HCT116 (cell line): ENCODE data around the gene LTBP1. TPM values are rescaled to one million over a fixed set of nuclear protein-coding genes. Genes with fewer than 3 reads are reported as not detected.

Source experiments
- ATAC-seq: fragments of 200-7000 bp; cut with Tn5 transposase; 2 replicates; pipeline ENCODE4 v1.9.1; 2020; ENCODE audit warnings: mild to moderate bottlenecking, moderate library complexity
- BruUV-seq: library from RNA; stranded (reverse); fragments of 400-500 nt; replicated peaks from 2 replicates; lab custom pipeline; 2021; lab: Mats Ljungman, UMichigan
- CTCF ChIA-PET: fragments of 300-600 bp; sonication (Branson Sonifier 250); formaldehyde crosslinking; loops from one replicate; lab custom pipeline; 2021; ENCODE audit warnings: antibody characterized with exemption; lab: Charles Lee
- POLR2A ChIA-PET: fragments of 300-600, 350-600 bp; sonication (Branson Sonifier 250); formaldehyde crosslinking; loops from one replicate; lab custom pipeline; 2021; ENCODE audit warnings: antibody characterized with exemption; lab: Charles Lee
- RAD21 ChIA-PET, 2 experiments: fragments of 300-600 bp; sonication (Branson Sonifier 250); formaldehyde crosslinking; loops; one replicate each; lab custom pipeline; 2023; ENCODE audit warnings: low total read pairs in 2 of 2; ENCODE audit not compliant: uncharacterized antibody in 2 of 2, unreplicated experiment in 2 of 2, low non-redundant PET in 1 of 2; lab: Charles Lee
- DNase-seq: peaks from one replicate; pipeline ENCODE4 v3.0.0-alpha.2; 2010; ENCODE audit warnings: low read depth, low spot score
- H2AFZ ChIP-seq: fragments of 200-600 bp; shearing (Covaris generic), sonication (generic); 2 replicates; pipeline ENCODE4 v1.6.1; 2017; ENCODE audit warnings: low read depth, mixed run types, mixed read lengths, antibody characterized with exemption, low read length; ENCODE audit not compliant: poor library complexity, severe bottlenecking
- H3K27ac ChIP-seq: 2 replicates; pipeline ENCODE4 v1.5.1; 2012; ENCODE audit warnings: low read depth, low read length
- H3K27me3 ChIP-seq: fragments of 200-600 bp; sonication (generic); 2 replicates; pipeline ENCODE4 v1.6.1; 2016; ENCODE audit warnings: mixed run types, low read length, mixed read lengths; ENCODE audit not compliant: insufficient read depth
- H3K36me3 ChIP-seq, 2 experiments: fragments of 200-500 bp in 1 of 2; fragments of 200-600 bp in 1 of 2; sonication (Bioruptor generic) in 1 of 2; sonication (generic) in 1 of 2; 2 replicates each; pipeline versions ENCODE4 v1.5.1 to v1.6.1; 2014 to 2016; ENCODE audit warnings: low read length in 2 of 2, inconsistent platforms in 1 of 2, mixed read lengths in 1 of 2, mixed run types in 1 of 2; ENCODE audit not compliant: insufficient read depth in 2 of 2, control insufficient read depth in 1 of 2
- H3K4me1 ChIP-seq, 2 experiments: fragments of 200-600 bp in 1 of 2; sonication (generic) in 1 of 2; 2 replicates each; pipeline versions ENCODE4 v1.5.1 to v1.6.1; 2012 to 2017; ENCODE audit warnings: low read length in 2 of 2, inconsistent platforms in 1 of 2, mild to moderate bottlenecking in 1 of 2, mixed read lengths in 1 of 2, mixed run types in 1 of 2, moderate library complexity in 1 of 2; ENCODE audit not compliant: insufficient read depth in 2 of 2, control insufficient read depth in 1 of 2
- H3K4me2 ChIP-seq: fragments of 200-600 bp; sonication (generic); 2 replicates; pipeline ENCODE4 v1.6.1; 2017; ENCODE audit warnings: mixed run types, low read length, mixed read lengths
- H3K4me3 ChIP-seq, 2 experiments: fragments of 200-600 bp in 1 of 2; sonication (generic) in 1 of 2; replicated peaks in 1 of 2; 2 replicates each; pipeline ENCODE4 v1.5.1; 2011 to 2016; ENCODE audit warnings: low read length in 2 of 2, control low read depth in 1 of 2, low read depth in 1 of 2, mild to moderate bottlenecking in 1 of 2, mixed read lengths in 1 of 2, mixed run types in 1 of 2
- H3K79me2 ChIP-seq: fragments of 200-600 bp; sonication (generic); 2 replicates; pipeline ENCODE4 v1.6.1; 2017; ENCODE audit warnings: mild to moderate bottlenecking, mixed run types, low read length, moderate library complexity, mixed read lengths; ENCODE audit not compliant: insufficient read depth
- H3K9ac ChIP-seq: fragments of 200-600 bp; sonication (generic); 2 replicates; pipeline ENCODE4 v1.6.1; 2016; ENCODE audit warnings: low read length, mixed read lengths
- H3K9me2 ChIP-seq: fragments of 200-600 bp; sonication (generic), shearing (Covaris generic); 2 replicates; pipeline ENCODE4 v1.6.1; 2017; ENCODE audit warnings: mixed run types, mild to moderate bottlenecking, moderate library complexity; ENCODE audit not compliant: insufficient read depth
- H3K9me3 ChIP-seq, 2 experiments: fragments of 200-500 bp in 1 of 2; fragments of 200-600 bp in 1 of 2; sonication (Bioruptor generic) in 1 of 2; sonication (generic) in 1 of 2; 2 replicates each; pipeline ENCODE4 v1.6.1; 2014 to 2017; ENCODE audit warnings: low read length in 2 of 2, mixed read lengths in 2 of 2, inconsistent platforms in 1 of 2, low read depth in 1 of 2, mild to moderate bottlenecking in 1 of 2, mixed run types in 1 of 2, moderate library complexity in 1 of 2; ENCODE audit not compliant: control insufficient read depth in 1 of 2, insufficient read depth in 1 of 2
- H4K20me1 ChIP-seq: fragments of 200-600 bp; sonication (generic), shearing (Covaris generic); 2 replicates; pipeline ENCODE4 v1.6.1; 2017; ENCODE audit warnings: mixed run types, mild to moderate bottlenecking, moderate library complexity; ENCODE audit not compliant: insufficient read depth
- ATF3 ChIP-seq: IDR thresholded peaks from 2 replicates; pipeline ENCODE4 v1.6.1; 2012
- CBX3 ChIP-seq: IDR thresholded peaks from 2 replicates; pipeline ENCODE4 v1.6.1; 2012; ENCODE audit warnings: low read depth
- CEBPB ChIP-seq: IDR thresholded peaks from 2 replicates; pipeline ENCODE4 v1.6.1; 2012; ENCODE audit warnings: low read depth
- CTCF ChIP-seq, 3 experiments: fragments of 200-600 bp in 1 of 3; sonication (generic) in 1 of 3; IDR thresholded peaks in 2 of 3; conservative IDR thresholded peaks in 1 of 3; 2 replicates each; pipeline ENCODE4 v1.5.1; 2012 to 2017; ENCODE audit warnings: low read depth in 2 of 3, low read length in 2 of 3, antibody characterized with exemption in 1 of 3, borderline replicate concordance in 1 of 3, control low read depth in 1 of 3, mild to moderate bottlenecking in 1 of 3, mixed read lengths in 1 of 3, mixed run types in 1 of 3, moderate library complexity in 1 of 3; ENCODE audit not compliant: insufficient read depth in 1 of 3
- EGR1 ChIP-seq: IDR thresholded peaks from 2 replicates; pipeline ENCODE4 v1.6.1; 2012; ENCODE audit warnings: low read depth
- ELF1 ChIP-seq: IDR thresholded peaks from 2 replicates; pipeline ENCODE4 v1.6.1; 2012; ENCODE audit warnings: low read depth, borderline replicate concordance
- EZH2phosphoT487 ChIP-seq: fragments of 200-600 bp; IDR thresholded peaks from 2 replicates; pipeline ENCODE4 v1.6.1; 2018; ENCODE audit warnings: antibody characterized with exemption, borderline replicate concordance
- FOSL1 ChIP-seq: IDR thresholded peaks from 2 replicates; pipeline ENCODE4 v1.6.1; 2012; ENCODE audit warnings: low read depth
- JUND ChIP-seq: IDR thresholded peaks from 2 replicates; pipeline ENCODE4 v1.6.1; 2012
- MAX ChIP-seq: IDR thresholded peaks from 2 replicates; pipeline ENCODE4 v1.6.1; 2012
- POLR2A ChIP-seq: IDR thresholded peaks from 2 replicates; pipeline ENCODE4 v1.7.0; 2011; ENCODE audit warnings: borderline replicate concordance; ENCODE audit not compliant: insufficient read depth, insufficient read length; ENCODE audit errors: extremely low read depth
- POLR2AphosphoS5 ChIP-seq: IDR thresholded peaks from 2 replicates; pipeline ENCODE4 v1.6.1; 2011; ENCODE audit warnings: mild to moderate bottlenecking, low read depth, low read length, moderate library complexity
- RAD21 ChIP-seq: IDR thresholded peaks from 2 replicates; pipeline ENCODE4 v1.6.1; 2012; ENCODE audit warnings: low read depth, mild to moderate bottlenecking
- REST ChIP-seq: IDR thresholded peaks from 2 replicates; pipeline ENCODE4 v1.6.1; 2012; ENCODE audit warnings: low read depth
- SIN3A ChIP-seq: IDR thresholded peaks from 2 replicates; pipeline ENCODE4 v1.6.1; 2012; ENCODE audit warnings: low read depth
- SRF ChIP-seq: IDR thresholded peaks from 2 replicates; pipeline ENCODE4 v1.6.1; 2012; ENCODE audit warnings: low read depth
- YY1 ChIP-seq: IDR thresholded peaks from 2 replicates; pipeline ENCODE4 v1.6.1; 2011; ENCODE audit warnings: low read length, low read depth, moderate library complexity, mild to moderate bottlenecking; ENCODE audit not compliant: insufficient replicate concordance; ENCODE audit errors: extremely low read depth
- ZBTB33 ChIP-seq: IDR thresholded peaks from 2 replicates; pipeline ENCODE4 v1.6.1; 2011; ENCODE audit warnings: mild to moderate bottlenecking, low read length, moderate library complexity; ENCODE audit not compliant: insufficient replicate concordance; ENCODE audit errors: extremely low read depth
- ZFX ChIP-seq: fragments of 450-650 bp; IDR thresholded peaks from 2 replicates; pipeline ENCODE4 v1.6.1; 2017
- ZNF274 ChIP-seq: fragments of 200-500 bp; sonication (Bioruptor generic); IDR thresholded peaks from 2 replicates; pipeline ENCODE4 v1.6.1; 2014; ENCODE audit warnings: mild to moderate bottlenecking, low read depth, low read length, inconsistent platforms
- intact Hi-C: fragments of 100-400 bp; cut with micrococcal nuclease; formaldehyde crosslinking; loops from 2 replicates; pipeline ENCODE4 v1.10.0; 2022
- total RNA-seq: library from RNA; stranded (reverse); gene quantifications from one replicate; pipeline ENCODE4 v1.2.1, GENCODE V29; 2021; ENCODE audit not compliant: unreplicated experiment

Gene LTBP1
- total RNA-seq, 1 experiment from 2014 or later: 5.1 TPM

GRCh38 chr2:33391529-33392255 is 444.9 kb downstream of the LTBP1 start:
- Histone ChIP-seq H3K27ac (no peak overlapping the region), H3K4me1 (no peaks in the 10 kb centered on the region), H3K27me3 (no peaks in the 10 kb centered on the region), H2AFZ (no peak overlapping the region), H3K79me2 (no peaks in the 10 kb centered on the region), H3K36me3 (no peaks in the 10 kb centered on the region), H3K9me3 (no peaks in the 10 kb centered on the region), H3K4me2 (no peak overlapping the region), H4K20me1 (no peaks in the 10 kb centered on the region), H3K4me3 (no peak overlapping the region), H3K9me2 (no peaks in the 10 kb centered on the region), H3K9ac (no peak overlapping the region)
- no peak for DNase-seq
- no peak for TF ChIP-seq SIN3A
- no peak for TF ChIP-seq SRF
- no peak for TF ChIP-seq ELF1
- TF ChIP-seq MAX: no peak
- TF ChIP-seq CBX3: no peak
- TF ChIP-seq POLR2AphosphoS5: no peak
- no peak for TF ChIP-seq ZFX
- no peak for TF ChIP-seq ATF3
- TF ChIP-seq ZNF274: no peak
- no peak for TF ChIP-seq FOSL1
- TF ChIP-seq ZBTB33: no peak
- no peak for TF ChIP-seq JUND
- TF ChIP-seq RAD21: no peak
- no peak for TF ChIP-seq CTCF (IDR thresholded peaks at IDR 0.05 in 2 of 3, conservative IDR thresholded peaks at IDR 0.05 in 1 of 3; ENCODE audit: borderline replicate concordance in 1 of 3, insufficient read depth in 1 of 3, low read depth in 2 of 3, low read length in 2 of 3)
- TF ChIP-seq REST: no peak
- TF ChIP-seq EZH2phosphoT487: no peak
- TF ChIP-seq EGR1: no peak
- TF ChIP-seq POLR2A: no peak
- TF ChIP-seq YY1: no peak
- TF ChIP-seq CEBPB: no peak
- CTCF ChIA-PET: interaction anchor here (0.7 kb wide), 1 partner anchor 9 kb away, joined by 3 read pairs; no protein-coding TSS in a partner anchor
- intact Hi-C loops: no loop called here
- RAD21 ChIA-PET: no interaction called here
- no TSS peak for BruUV-seq
- POLR2A ChIA-PET: no interaction called here
- ATAC-seq: no peak
